Non-pigmented ciliary epithelial cell (primary cell): ENCODE results near the gene NCOA1.
"Not testable (repeated sequence)": the region's sequence is repeated elsewhere in the genome, so short reads cannot be mapped to it uniquely, and the experiment has no call there.

Experiments
- DNase-seq: peaks from one replicate; pipeline ENCODE4 v3.0.0-alpha.2; 2010; ENCODE audit warnings: low read depth

Gene NCOA1

DNA sequence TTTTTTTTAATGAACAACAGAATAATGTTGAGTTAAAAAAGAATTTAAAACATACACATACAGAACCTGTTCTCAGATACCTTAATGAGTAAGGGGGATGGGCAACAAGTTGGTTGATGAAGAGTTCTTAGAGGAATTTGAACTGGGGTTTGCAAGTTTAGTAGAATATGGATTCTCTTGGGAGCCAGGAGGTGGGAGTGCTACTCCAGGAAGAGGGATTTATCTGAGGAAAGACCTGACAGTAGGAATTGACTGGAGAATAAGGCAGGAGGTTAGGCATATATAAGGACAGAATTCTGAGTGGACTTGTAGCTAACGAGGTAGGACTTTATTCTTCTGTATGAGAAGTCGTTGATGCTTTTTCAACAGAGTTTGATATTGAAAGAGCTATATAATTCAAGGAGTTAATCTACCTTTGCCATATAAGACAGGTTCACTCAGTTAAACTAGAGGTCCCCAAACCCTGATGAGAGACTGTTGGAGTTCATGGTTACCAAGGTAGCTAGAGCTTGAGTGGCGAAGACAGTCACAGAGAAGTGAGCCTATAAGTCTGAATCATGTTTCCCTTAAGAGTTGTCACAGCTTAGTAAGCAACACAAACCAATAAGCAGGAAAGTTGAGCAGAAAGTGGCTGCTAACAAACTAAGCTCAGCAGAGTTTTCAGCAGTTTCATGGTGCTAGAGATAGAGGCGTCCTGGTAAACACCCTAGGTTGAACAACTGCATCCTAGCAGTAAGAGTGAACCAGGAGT lies 88.2 kb downstream of the NCOA1 start:
- no peak for DNase-seq

DNA sequence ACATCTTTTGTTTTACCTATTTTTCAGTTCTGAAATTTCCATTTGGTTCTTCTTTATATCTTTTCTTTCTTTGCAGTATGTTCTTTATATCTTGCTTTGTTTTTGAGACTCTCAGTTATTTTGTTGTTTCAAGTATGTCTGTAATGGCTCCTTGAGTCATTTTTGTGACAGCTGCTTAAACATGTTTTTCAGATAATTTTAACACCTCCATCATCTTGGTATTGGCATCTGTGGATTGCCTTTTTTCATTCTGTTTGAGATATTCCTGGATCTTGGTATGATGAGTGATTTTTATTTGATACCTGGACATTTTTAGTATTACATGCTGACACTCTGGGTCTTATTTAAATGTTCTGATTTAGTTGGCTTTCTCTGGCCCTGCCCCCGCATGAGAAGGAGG lies 89.5 kb downstream of the NCOA1 start:
- DNase-seq: no peak

DNA sequence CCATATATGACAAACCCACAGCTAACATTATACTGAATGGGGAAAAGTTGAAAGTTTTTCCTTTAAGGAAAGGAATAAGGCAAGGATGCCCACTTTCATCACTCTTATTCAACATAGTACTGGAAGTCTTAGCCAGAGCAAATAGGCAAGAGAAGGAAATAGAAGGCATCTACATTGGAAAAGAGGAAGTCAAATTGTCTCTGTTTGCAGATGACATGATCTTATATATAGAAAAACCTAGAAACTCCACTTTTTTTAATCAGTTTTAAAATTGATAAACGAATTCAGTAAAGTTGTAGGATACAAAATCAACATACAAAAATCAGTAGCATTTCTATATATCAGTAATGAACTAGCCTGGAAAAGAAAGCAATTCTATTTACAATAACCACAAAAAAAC lies 90.9 kb downstream of the NCOA1 start:
- not testable (repeated sequence) for DNase-seq

DNA sequence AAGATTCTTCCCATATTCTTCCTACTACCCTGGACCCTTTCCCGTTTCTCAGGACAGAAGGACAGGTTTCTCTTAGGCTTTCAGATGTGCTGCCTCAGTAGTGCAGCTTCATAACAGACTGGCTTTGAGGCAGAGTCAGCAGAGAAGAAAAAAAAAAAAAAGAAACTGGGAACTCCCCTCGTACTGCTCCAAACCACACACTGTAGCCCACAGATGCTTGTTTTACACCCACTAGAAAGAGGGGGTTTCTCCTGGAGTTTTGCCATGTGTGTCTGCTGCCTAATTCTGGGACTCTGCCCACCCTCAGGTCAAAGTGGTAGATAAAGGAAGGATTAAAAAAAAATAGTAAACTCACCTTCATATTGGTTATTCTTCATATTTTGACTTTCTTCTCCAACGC lies 95.9 kb downstream of the NCOA1 start:
- DNase-seq: no peak

DNA sequence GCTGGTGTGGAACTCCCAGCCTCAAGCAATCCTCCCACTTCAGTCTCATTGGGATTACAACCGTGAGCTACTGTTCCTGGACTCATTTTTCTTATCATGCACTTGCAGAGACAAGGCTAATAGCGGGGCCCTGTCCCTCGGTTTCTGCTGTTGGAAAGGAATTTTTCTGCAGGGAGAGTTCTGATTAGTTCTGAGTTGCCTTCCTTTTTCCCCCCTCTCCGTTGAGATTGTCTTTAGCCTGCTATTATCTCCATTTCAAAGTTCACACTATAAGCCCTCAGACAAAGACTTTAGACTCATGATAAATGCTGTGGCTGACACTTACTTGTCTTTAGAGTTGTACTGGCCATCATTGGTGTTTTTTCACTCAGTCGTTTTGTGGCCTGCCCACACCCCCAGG lies 97.2 kb downstream of the NCOA1 start:
- no peak for DNase-seq

- no peak for DNase-seq
These were observed 101.5 kb downstream of the NCOA1 start for GRCh38 chr2:24592441-24593100.

GRCh38 chr2:24594283-24594682 lies 103.2 kb downstream of the NCOA1 start:
- DNase-seq: no peak

- DNase-seq: no peak
These were observed 106.3 kb downstream of the NCOA1 start for GRCh38 chr2:24597181-24597870.

DNA sequence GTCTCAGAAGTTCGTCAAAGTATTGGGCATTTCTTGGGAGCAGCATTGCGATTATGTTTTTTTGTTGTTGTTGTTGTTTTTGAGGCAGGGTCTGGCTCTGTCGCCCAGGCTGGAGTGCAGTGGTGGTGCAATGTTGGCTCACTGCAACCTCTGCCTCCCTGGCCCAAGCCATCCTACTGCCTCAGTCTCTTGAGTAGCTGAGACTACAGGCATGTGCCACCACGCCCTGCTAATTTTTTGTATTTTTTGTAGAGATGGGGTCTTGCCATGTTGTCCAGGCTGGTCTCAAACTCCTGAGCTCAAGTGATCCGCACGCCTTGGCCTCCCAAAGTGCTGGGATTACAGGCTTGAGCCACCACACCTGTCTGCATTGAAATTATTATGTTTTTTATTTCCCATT lies 109.1 kb downstream of the NCOA1 start:
- DNase-seq: not testable (repeated sequence)

GRCh38 chr2:24611631-24612030 lies 120.6 kb downstream of the NCOA1 start:
- no peak for DNase-seq

GRCh38 chr2:24613154-24613814 lies 122.2 kb downstream of the NCOA1 start:
- peak; percentile 24 for DNase-seq

DNA sequence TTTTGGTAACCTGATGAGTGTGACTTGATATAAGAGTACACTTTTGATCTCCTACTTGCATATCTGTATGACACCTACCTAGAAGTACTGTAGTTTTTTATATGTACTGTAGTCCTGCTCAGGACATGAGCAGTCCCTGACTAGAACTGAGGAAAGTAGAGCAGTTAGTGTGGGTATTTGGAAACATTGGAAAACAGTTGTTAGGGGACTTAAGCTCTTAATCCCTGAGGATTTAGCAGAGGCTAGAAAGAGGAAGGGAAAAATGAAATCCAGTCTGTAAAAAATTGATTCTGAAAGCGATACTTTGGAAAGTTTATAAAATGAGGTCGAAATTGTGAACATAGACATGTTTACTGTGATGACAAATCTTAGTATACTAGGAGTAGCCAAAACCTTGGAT lies 125.6 kb downstream of the NCOA1 start:
- no peak for DNase-seq

- no peak for DNase-seq
These were observed 126.4 kb downstream of the NCOA1 start for GRCh38 chr2:24617424-24617823.

DNA sequence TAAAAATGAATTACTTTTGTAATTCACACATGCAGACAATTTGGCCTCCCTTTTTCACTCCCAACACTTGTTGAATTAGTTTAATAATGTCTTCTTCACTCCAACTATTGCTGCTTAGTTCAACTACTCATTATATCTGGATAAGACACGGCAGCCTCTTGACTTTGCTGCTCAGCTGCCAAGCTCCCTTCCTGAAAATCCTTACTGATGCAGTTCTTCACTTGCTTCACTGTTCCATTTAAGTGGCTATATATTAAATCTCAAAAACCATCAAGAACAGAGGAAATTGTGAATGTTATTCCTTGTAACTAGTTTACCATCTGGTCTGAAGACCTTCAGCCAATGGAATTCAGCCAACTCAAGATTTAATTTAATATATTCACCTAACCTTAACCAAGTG lies 127.1 kb downstream of the NCOA1 start:
- DNase-seq: no peak

GRCh38 chr2:24618680-24619079 lies 127.6 kb downstream of the NCOA1 start:
- no peak for DNase-seq

DNA sequence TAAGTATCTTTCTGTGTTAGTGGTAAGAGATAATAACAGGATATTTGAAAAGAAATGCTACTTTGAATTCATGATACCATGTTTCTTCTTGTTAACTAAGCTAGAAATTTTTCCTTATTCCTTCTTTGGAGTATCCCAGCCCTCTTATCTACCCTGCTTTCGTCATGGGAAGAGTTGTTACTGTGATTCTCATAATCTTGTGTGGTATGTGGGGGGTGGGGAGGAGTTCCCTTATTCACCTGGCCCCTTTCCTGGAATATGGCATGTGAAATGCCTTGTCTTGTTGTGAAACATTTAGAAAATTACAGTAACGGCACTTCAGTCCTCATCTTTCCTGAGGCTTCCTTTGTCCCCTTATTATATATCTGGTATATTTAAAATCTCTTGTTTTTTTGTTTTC lies 129.9 kb downstream of the NCOA1 start:
- DNase-seq: no peak

DNA sequence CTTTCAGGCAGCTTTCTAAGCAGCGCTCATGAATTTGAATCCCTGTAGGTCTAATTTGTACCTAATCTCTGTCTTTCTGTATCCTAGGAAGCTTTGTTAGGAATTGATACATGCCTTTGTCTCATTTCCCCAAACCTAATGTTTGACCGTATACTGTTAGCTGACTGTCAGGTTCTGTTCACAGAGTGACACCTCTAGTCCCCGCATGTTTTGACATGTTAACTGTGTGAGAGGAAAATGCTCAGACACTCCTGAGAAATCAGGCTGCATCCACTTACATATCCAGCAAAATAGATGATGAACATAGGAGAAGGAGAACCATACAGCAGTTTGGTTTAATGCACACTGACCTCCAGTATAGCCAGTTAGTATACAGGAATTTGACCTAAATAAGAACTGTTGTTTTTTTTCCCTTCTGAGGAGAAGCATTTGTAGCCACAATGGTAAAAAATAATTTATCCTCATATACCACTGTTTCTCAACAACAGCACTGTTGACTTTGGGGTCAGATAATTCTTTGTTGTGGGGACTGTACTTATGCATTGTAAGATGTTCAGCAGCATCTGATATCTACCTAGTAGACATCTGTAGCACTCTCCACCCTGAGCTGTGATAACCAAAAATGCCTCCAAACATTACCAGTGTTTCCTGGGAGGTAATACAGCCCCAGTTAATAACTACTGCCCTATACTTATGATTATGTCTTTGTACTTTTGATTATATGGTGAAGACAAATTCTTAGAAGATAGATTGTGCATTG lies 130.9 kb downstream of the NCOA1 start:
- no peak for DNase-seq

DNA sequence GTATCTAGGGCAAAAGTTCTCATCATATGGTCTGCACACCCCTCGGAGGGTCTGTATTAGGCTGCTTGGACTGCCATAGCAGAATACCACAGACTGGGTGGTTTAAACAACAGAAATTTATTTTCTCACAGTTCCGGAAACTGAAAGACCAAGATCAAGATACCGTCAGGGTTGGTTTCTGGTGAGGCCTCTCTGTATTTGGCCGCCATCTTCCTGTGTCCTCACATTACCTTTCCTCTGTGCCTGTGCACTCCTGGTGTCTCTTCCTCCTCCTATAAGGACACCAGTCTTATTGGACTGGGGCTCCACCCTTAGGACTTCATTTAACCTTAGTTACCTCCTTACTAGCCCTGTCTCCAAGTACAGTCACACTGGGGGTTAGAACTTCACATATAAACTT lies 132.5 kb downstream of the NCOA1 start:
- no peak for DNase-seq

DNA sequence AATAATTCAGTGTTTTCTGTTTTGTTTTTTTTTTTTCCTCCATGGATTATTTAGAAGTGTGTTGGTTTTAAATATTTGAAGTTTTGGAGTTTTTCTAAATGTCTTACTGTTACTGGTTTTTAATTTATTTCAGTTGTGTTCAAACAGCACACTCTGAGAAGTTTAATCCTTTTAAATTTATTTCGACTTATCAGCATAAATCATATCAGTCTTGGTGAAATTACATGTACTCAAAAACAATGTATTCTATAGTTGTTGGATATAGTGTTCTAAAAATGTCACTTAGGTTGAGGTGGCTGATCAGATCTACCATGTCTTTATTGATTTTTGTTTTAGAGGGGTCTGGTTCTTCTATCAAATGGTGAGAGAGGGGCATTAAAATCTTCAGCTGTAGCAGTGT lies 134.7 kb downstream of the NCOA1 start:
- DNase-seq: no peak

DNA sequence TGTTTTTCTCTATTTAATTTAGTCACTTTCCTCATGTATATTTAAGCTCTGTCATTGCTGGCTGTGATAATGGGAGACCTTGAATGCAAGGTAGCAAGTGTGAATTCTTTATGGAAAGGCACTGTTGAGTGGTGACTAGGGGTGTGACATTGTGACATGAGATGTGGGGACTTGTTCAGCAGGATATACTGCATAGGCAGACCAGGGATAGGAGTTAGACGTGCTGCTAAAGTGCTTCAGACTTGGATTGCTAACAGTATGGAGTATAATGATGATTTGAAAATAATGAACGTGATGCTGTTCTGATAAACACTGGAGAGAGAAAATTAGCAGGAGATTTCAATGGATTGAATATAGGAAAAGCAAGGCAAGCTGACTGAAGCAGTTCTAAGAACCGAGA lies 135.1 kb downstream of the NCOA1 start:
- DNase-seq: no peak

- DNase-seq: no peak
These were observed 137.7 kb downstream of the NCOA1 start for GRCh38 chr2:24628746-24629145.

DNA sequence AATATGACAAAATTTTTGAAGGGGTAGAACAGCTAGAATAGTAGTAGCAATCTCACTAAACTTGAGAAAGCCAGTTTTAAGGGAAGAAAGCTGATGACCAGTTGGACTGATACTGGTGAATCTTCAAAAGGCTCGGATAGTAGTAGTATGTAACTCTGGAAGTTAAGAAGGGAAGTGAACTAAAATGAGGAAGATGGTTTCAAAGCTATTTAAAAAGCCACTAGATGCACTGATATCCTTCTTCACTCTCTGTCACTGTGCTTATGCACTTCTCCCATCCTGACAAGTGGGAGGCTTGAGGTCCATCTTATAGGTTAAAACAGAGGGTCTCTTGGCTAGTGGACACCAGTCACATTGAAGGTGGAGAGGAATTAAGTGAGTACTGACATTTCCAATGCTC lies 141.1 kb downstream of the NCOA1 start:
- DNase-seq: no peak
